KBM-7 (cell line): ENCODE data around the gene PMEPA1.

Experiments
- DNase-seq: peaks from one replicate; pipeline ENCODE4 v3.0.0-alpha.2; 2015
- in situ Hi-C: fragments of 300-500 bp; cut with MboI; formaldehyde crosslinking; loops from 2 replicates; pipeline ENCODE4 v1.14.3; 2020; ENCODE audit warnings: low sequenced_read_pairs, low pct_unique_long_range_greater_than_20kb, mixed read lengths

The PMEPA1 gene

GRCh38 chr20:57609842-57610167, 100.0 kb downstream of the PMEPA1 start:
- no peak for DNase-seq
- in situ Hi-C loops: loop anchor here (25.0 kb wide), 1 partner anchor 577 kb away; no protein-coding TSS in a partner anchor

GRCh38 chr20:57609086-57609841, 100.6 kb downstream of the PMEPA1 start:
- in situ Hi-C loops: loop anchor here (25.0 kb wide), 1 partner anchor 578 kb away; no protein-coding TSS in a partner anchor
- no peak for DNase-seq

- no peak for DNase-seq
- in situ Hi-C loops: loop anchor here (25.0 kb wide), 1 partner anchor 579 kb away; no protein-coding TSS in a partner anchor
Measured at GRCh38 chr20:57608516-57608915, 101.3 kb downstream of the PMEPA1 start.

- in situ Hi-C loops: loop anchor here (25.0 kb wide), 1 partner anchor 581 kb away; no protein-coding TSS in a partner anchor
- no peak for DNase-seq
Measured at GRCh38 chr20:57605878-57606277, 103.9 kb downstream of the PMEPA1 start.

- no peak for DNase-seq
- in situ Hi-C loops: loop anchor here (25.0 kb wide), 1 partner anchor 582 kb away; no protein-coding TSS in a partner anchor
Measured at GRCh38 chr20:57605045-57605444, 104.8 kb downstream of the PMEPA1 start.

GRCh38 chr20:57603120-57603519, 106.7 kb downstream of the PMEPA1 start:
- DNase-seq: no peak
- in situ Hi-C loops: loop anchor here (25.0 kb wide), 1 partner anchor 584 kb away; no protein-coding TSS in a partner anchor

- no peak for DNase-seq
- in situ Hi-C loops: loop anchor here (25.0 kb wide), 1 partner anchor 586 kb away; no protein-coding TSS in a partner anchor
Measured at GRCh38 chr20:57601737-57602136, 108.1 kb downstream of the PMEPA1 start.

- DNase-seq: no peak
- in situ Hi-C loops: loop anchor here (25.0 kb wide), 1 partner anchor 586 kb away; no protein-coding TSS in a partner anchor
Measured at GRCh38 chr20:57601211-57601570, 108.6 kb downstream of the PMEPA1 start.

- in situ Hi-C loops: loop anchor here (25.0 kb wide), 1 partner anchor 587 kb away; no protein-coding TSS in a partner anchor
- DNase-seq: no peak
Measured at GRCh38 chr20:57600320-57601210, 109.2 kb downstream of the PMEPA1 start.

- no peak for DNase-seq
- in situ Hi-C loops: no loop called here
Measured at GRCh38 chr20:57598491-57598890, 111.3 kb downstream of the PMEPA1 start.
